A549 (cell line): ENCODE results near the gene SHC3. TPM values are rescaled to one million over a fixed set of nuclear protein-coding genes. Genes with fewer than 3 reads are reported as not detected.

ENCODE experiments used
- ATAC-seq, 2 experiments: fragments of 200-7000 bp in 1 of 2; fragments of >200 bp in 1 of 2; cut with Nextera tagmentation in 1 of 2; cut with Tn5 transposase in 1 of 2; 3 replicates each; pipeline versions ENCODE4 v1.8.0 to v1.9.1; 2018 to 2020; ENCODE audit warnings: mild to moderate bottlenecking in 1 of 2, moderate library complexity in 1 of 2
- CTCF ChIA-PET: fragments of 300-600 bp; sonication (Branson Sonifier 250); formaldehyde crosslinking; extraction: SDS; loops from one replicate; lab custom pipeline; 2021; ENCODE audit warnings: antibody characterized with exemption, inconsistent platforms; lab: Yijun Ruan, JAX
- POLR2A ChIA-PET: fragments of 350-600 bp; formaldehyde crosslinking; extraction: SDS; loops from one replicate; lab custom pipeline; 2021; ENCODE audit warnings: antibody characterized with exemption, inconsistent platforms; lab: Yijun Ruan, JAX
- DNase-seq, 2 experiments: peaks; one replicate each; pipeline versions ENCODE4 v3.0.0 to v3.0.0-alpha.2; 2011 to 2016; ENCODE audit warnings: low read depth in 1 of 2, low spot score in 1 of 2
- FAIRE-seq: peaks from 2 replicates; lab custom pipeline; 2011; peaks lifted over from hg19 to GRCh38; lab: Jason Lieb, UNC
- H3K27ac ChIP-seq, 2 experiments: fragments of >200 bp; sonication (Bioruptor Twin); formaldehyde crosslinking; 3 replicates each; pipeline ENCODE4 v1.5.1; 2016 to 2017
- H3K4me1 ChIP-seq: fragments of >200 bp; sonication (Bioruptor Twin); formaldehyde crosslinking; 3 replicates; pipeline ENCODE4 v1.6.1; 2016
- H3K4me2 ChIP-seq: fragments of >200 bp; sonication (Bioruptor Twin); formaldehyde crosslinking; 3 replicates; pipeline ENCODE4 v1.6.1; 2016
- H3K4me3 ChIP-seq: fragments of >200 bp; sonication (Bioruptor Twin); formaldehyde crosslinking; 3 replicates; pipeline ENCODE4 v1.5.1; 2016
- H3K9me3 ChIP-seq: fragments of >200 bp; sonication (Bioruptor Twin); formaldehyde crosslinking; 3 replicates; pipeline ENCODE4 v1.6.1; 2016
- BCL3 ChIP-seq: fragments of >200 bp; sonication (Bioruptor Twin); formaldehyde crosslinking; IDR thresholded peaks from 3 replicates; pipeline ENCODE4 v1.6.1; 2016
- CBX2 ChIP-seq: fragments of 200-600 bp; sonication (generic); IDR thresholded peaks from 2 replicates; pipeline ENCODE4 v1.6.1; 2016; ENCODE audit warnings: low read depth, mild to moderate bottlenecking, borderline replicate concordance
- CBX8 ChIP-seq: fragments of 200-600 bp; sonication (generic); IDR thresholded peaks from 2 replicates; pipeline ENCODE4 v1.6.1; 2016
- E2F6 ChIP-seq: IDR thresholded peaks from 2 replicates; pipeline ENCODE4 v1.6.1; 2012; ENCODE audit warnings: low read depth, borderline replicate concordance
- FOXS1 ChIP-seq: fragments of 250-450 bp; sonication (Bioruptor Pico); IDR thresholded peaks from 2 replicates; pipeline ENCODE4 v1.5.0; 2020; ENCODE audit warnings: mild to moderate bottlenecking, moderate library complexity
- GATA3 ChIP-seq: IDR thresholded peaks from 2 replicates; pipeline ENCODE4 v1.6.1; 2012; ENCODE audit warnings: borderline replicate concordance
- HMGXB4 ChIP-seq: fragments of 250-450 bp; sonication (Bioruptor Pico); IDR thresholded peaks from 2 replicates; pipeline ENCODE4 v1.5.0; 2021; ENCODE audit warnings: mild to moderate bottlenecking, moderate library complexity, borderline replicate concordance
- HOXB13 ChIP-seq: fragments of 250-450 bp; sonication (Bioruptor Pico); IDR thresholded peaks from 2 replicates; pipeline ENCODE4 v1.5.0; 2020; ENCODE audit warnings: low read depth, mild to moderate bottlenecking, moderate library complexity
- HOXB5 ChIP-seq: fragments of 250-450 bp; sonication (Bioruptor Pico); IDR thresholded peaks from 2 replicates; pipeline ENCODE4 v1.5.0; 2020; ENCODE audit warnings: mild to moderate bottlenecking, moderate library complexity
- JUNB ChIP-seq: fragments of >200 bp; sonication (Bioruptor Twin); formaldehyde crosslinking; IDR thresholded peaks from 2 replicates; pipeline ENCODE4 v1.6.1; 2016
- MAX ChIP-seq: IDR thresholded peaks from 2 replicates; pipeline ENCODE4 v1.6.1; 2012
- MAZ ChIP-seq: fragments of 150-350 bp; IDR thresholded peaks from 2 replicates; pipeline ENCODE4 v1.6.1; 2014; ENCODE audit warnings: antibody characterized with exemption, low read depth, low read length, borderline replicate concordance
- MYC ChIP-seq: IDR thresholded peaks from 2 replicates; pipeline ENCODE4 v1.6.1; 2012; ENCODE audit warnings: mild to moderate bottlenecking, inconsistent platforms, low read length, improper control_type of control experiment, borderline replicate concordance
- POLR2AphosphoS2 ChIP-seq: conservative IDR thresholded peaks from 2 replicates; pipeline ENCODE4 v1.6.1; 2012; ENCODE audit warnings: low read length, improper control_type of control experiment, inconsistent platforms
- RARB ChIP-seq: fragments of 250-450 bp; sonication (Bioruptor Pico); IDR thresholded peaks from 2 replicates; pipeline ENCODE4 v1.8.0; 2021; ENCODE audit warnings: mild to moderate bottlenecking, moderate library complexity
- RCOR1 ChIP-seq: fragments of 150-350 bp; IDR thresholded peaks from 2 replicates; pipeline ENCODE4 v1.6.1; 2014; ENCODE audit warnings: antibody characterized with exemption, low read length, low read depth
- REST ChIP-seq: fragments of 200-600 bp; sonication (generic); IDR thresholded peaks from 2 replicates; pipeline ENCODE4 v1.6.1; 2016; ENCODE audit warnings: antibody characterized with exemption, mild to moderate bottlenecking, moderate library complexity
- RFX5 ChIP-seq: fragments of 450-650 bp; IDR thresholded peaks from 2 replicates; pipeline ENCODE4 v1.7.1; 2014; ENCODE audit warnings: antibody characterized with exemption, mild to moderate bottlenecking, moderate library complexity
- SREBF2 ChIP-seq: fragments of 450-650 bp; IDR thresholded peaks from 2 replicates; pipeline ENCODE4 v1.6.1; 2014; ENCODE audit warnings: mild to moderate bottlenecking, moderate library complexity
- TFCP2L1 ChIP-seq: fragments of 250-450 bp; sonication (Bioruptor Pico); IDR thresholded peaks from 2 replicates; pipeline ENCODE4 v1.5.0; 2021; ENCODE audit warnings: mild to moderate bottlenecking
- USF2 ChIP-seq: fragments of 450-650 bp; IDR thresholded peaks from 2 replicates; pipeline ENCODE4 v1.6.1; 2014; ENCODE audit warnings: antibody characterized with exemption
- ZC3H11A ChIP-seq: fragments of 450-650 bp; IDR thresholded peaks from 2 replicates; pipeline ENCODE4 v1.6.1; 2014; ENCODE audit warnings: antibody characterized with exemption, mild to moderate bottlenecking
- ZNF302 ChIP-seq: fragments of 250-450 bp; sonication (Bioruptor Pico); IDR thresholded peaks from 2 replicates; pipeline ENCODE4 v1.9.0; 2021; ENCODE audit warnings: inconsistent platforms, mild to moderate bottlenecking, moderate library complexity
- ZSCAN20 ChIP-seq: fragments of 250-450 bp; sonication (Bioruptor Pico); IDR thresholded peaks from 2 replicates; pipeline ENCODE4 v1.8.0; 2022; ENCODE audit warnings: mild to moderate bottlenecking, moderate library complexity
- WGBS: methylation state at CpG from one replicate; pipeline ENCODE4 v1.1.6; 2017; ENCODE audit errors: missing lambda C conversion rate; 5-methylcytosine and 5-hydroxymethylcytosine counted together
- polyA plus RNA-seq, 4 experiments: library from polyadenylated mRNA; depleted of rRNA in 3 of 4; stranded (reverse); fragments of >200 nt; fragmentation: RNase III in 1 of 4; extraction: RNeasy Plus Mini Kit Qiagen cat#74134 plus additional on column Dnase treatment in 1 of 4; gene quantifications; 2 replicates in 3 of 4; 3 replicates in 1 of 4; pipeline ENCODE4 v1.2.3, GENCODE V29; 2011 to 2017

Gene SHC3
- polyA plus RNA-seq, 2 of the 4 experiments (the other 2 are of a cell fraction): 0.09 to 0.88 TPM

- TF ChIP-seq BCL3: no peak
- TF ChIP-seq, all 56 proteins: peak for 0
Measured at GRCh38 chr9:88980740-88981203, 197.8 kb downstream of the SHC3 start (continued).

GRCh38 chr9:88979791-88980190 lies 198.8 kb downstream of the SHC3 start:
- WGBS: 63% methylated on average over 2 of the region's 2 CpGs

GRCh38 chr9:88979021-88979420 lies 199.6 kb downstream of the SHC3 start:
- Histone ChIP-seq H3K4me3 (no peak overlapping the region), H3K27ac (no peak overlapping the region), H3K9me3 (peaks cover 3% of the 10 kb centered on the region; the same call in 1 of the 3 replicates), H3K4me2 (no peak overlapping the region), H3K4me1 (no peaks in the 10 kb centered on the region)
- ChIA-PET CTCF (no interaction called here), POLR2A (no interaction called here)
- WGBS: 88% methylated on average over 2 of the region's 2 CpGs
- FAIRE-seq: no peak
- no peak for ATAC-seq
- no peak for DNase-seq
- TF ChIP-seq SREBF2: no peak
- no peak for TF ChIP-seq GATA3
- no peak for TF ChIP-seq HOXB5 (CRISPR knock-in tag)
- no peak for TF ChIP-seq CBX8
- no peak for TF ChIP-seq FOXS1 (CRISPR knock-in tag)
- TF ChIP-seq TFCP2L1: no peak
- no peak for TF ChIP-seq RFX5
- no peak for TF ChIP-seq MAX
- no peak for TF ChIP-seq ZSCAN20
- TF ChIP-seq MYC: no peak
- TF ChIP-seq RCOR1: no peak
- TF ChIP-seq HMGXB4: no peak

More at GRCh38 chr9:88979791-88980190, 198.8 kb downstream of the SHC3 start:
- H3K27ac ChIP-seq: no peak overlapping the region
- H3K4me3 ChIP-seq: no peak overlapping the region
- POLR2A ChIA-PET: no interaction called here
- no peaks in the 10 kb centered on the region for H3K4me1 ChIP-seq
- ATAC-seq (no peak), FAIRE-seq (no peak), DNase-seq (no peak)
- H3K4me2 ChIP-seq: no peak overlapping the region
- peaks cover 3% of the 10 kb centered on the region; the same call in 1 of the 3 replicates for H3K9me3 ChIP-seq
- CTCF ChIA-PET: no interaction called here
- no peak for TF ChIP-seq CBX2
- no peak for TF ChIP-seq HOXB13 (CRISPR knock-in tag)
- TF ChIP-seq ZNF302 (CRISPR knock-in tag): no peak
- TF ChIP-seq RARB (CRISPR knock-in tag): no peak

- Histone ChIP-seq H3K27ac (no peak overlapping the region), H3K9me3 (peaks cover 3% of the 10 kb centered on the region; the same call in 1 of the 3 replicates), H3K4me3 (no peak overlapping the region), H3K4me2 (no peak overlapping the region), H3K4me1 (no peaks in the 10 kb centered on the region)
- FAIRE-seq: no peak
- DNase-seq: no peak
- WGBS: 79% methylated on average over 5 of the region's 5 CpGs
- no peak for ATAC-seq
- ChIA-PET POLR2A (no interaction called here), CTCF (interaction anchor here (1.1 to 1.3 kb wide), 2 partner anchors 13 to 23 kb away, joined by 4 read pairs; no protein-coding TSS in a partner anchor)
- TF ChIP-seq JUNB (no peak), POLR2AphosphoS2 (no peak), MAZ (no peak), ZC3H11A (no peak), USF2 (no peak), E2F6 (no peak), REST (no peak)
Measured at GRCh38 chr9:88978034-88978433, 200.6 kb downstream of the SHC3 start.
